H9 (cell line): ENCODE data around the gene CCDC187. TPM values are rescaled to one million over a fixed set of nuclear protein-coding genes. Genes with fewer than 3 reads are reported as not detected.

ENCODE experiments used
- DNase-seq: peaks from one replicate; pipeline ENCODE4 v3.0.0-alpha.2; 2017
- H2AFZ ChIP-seq: one replicate; pipeline ENCODE4 v1.6.1; 2013; ENCODE audit warnings: mild to moderate bottlenecking, low read length, control low read depth, moderate library complexity
- H2AK5ac ChIP-seq: 2 replicates; pipeline ENCODE4 v1.6.1; 2013; ENCODE audit warnings: low read length, control low read depth, mixed read lengths; ENCODE audit not compliant: insufficient read length
- H2BK120ac ChIP-seq: one replicate; pipeline ENCODE4 v1.6.1; 2013; ENCODE audit warnings: low read depth, mild to moderate bottlenecking, low read length, control low read depth, inconsistent platforms; ENCODE audit not compliant: poor library complexity, severe bottlenecking
- H2BK12ac ChIP-seq: 2 replicates; pipeline ENCODE4 v1.6.1; 2013; ENCODE audit warnings: low read length, control low read depth, mixed read lengths, low read depth; ENCODE audit not compliant: insufficient read length
- H2BK15ac ChIP-seq: 2 replicates; pipeline ENCODE4 v1.6.1; 2013; ENCODE audit warnings: low read depth, low read length, control low read depth
- H2BK20ac ChIP-seq: one replicate; pipeline ENCODE4 v1.6.1; 2013; ENCODE audit warnings: low read depth, mild to moderate bottlenecking, low read length, control low read depth, inconsistent platforms; ENCODE audit not compliant: poor library complexity, severe bottlenecking
- H2BK5ac ChIP-seq: 2 replicates; pipeline ENCODE4 v1.6.1; 2013; ENCODE audit warnings: low read length, control low read depth, mixed read lengths; ENCODE audit not compliant: insufficient read length
- H3K14ac ChIP-seq: 2 replicates; pipeline ENCODE4 v1.6.1; 2013; ENCODE audit warnings: low read length, control low read depth; ENCODE audit not compliant: insufficient read depth
- H3K18ac ChIP-seq: 2 replicates; pipeline ENCODE4 v1.6.1; 2013; ENCODE audit warnings: low read depth, mild to moderate bottlenecking, mixed read lengths, low read length, control low read depth; ENCODE audit not compliant: insufficient read length
- H3K23ac ChIP-seq: 2 replicates; pipeline ENCODE4 v1.6.1; 2013; ENCODE audit warnings: low read length, control low read depth, mixed read lengths, low read depth; ENCODE audit not compliant: insufficient read length
- H3K23me2 ChIP-seq: 2 replicates; pipeline ENCODE4 v1.6.1; 2013; ENCODE audit warnings: low read depth, mild to moderate bottlenecking, mixed read lengths, low read length, control low read depth; ENCODE audit not compliant: insufficient read length, poor library complexity, severe bottlenecking
- H3K27ac ChIP-seq: 2 replicates; pipeline ENCODE4 v1.5.1; 2013; ENCODE audit warnings: low read length, control low read depth, mixed read lengths, low read depth; ENCODE audit not compliant: insufficient read length
- H3K27me3 ChIP-seq: 2 replicates; pipeline ENCODE4 v1.6.1; 2013; ENCODE audit warnings: low read length, control low read depth, inconsistent platforms; ENCODE audit not compliant: insufficient read depth
- H3K4ac ChIP-seq: 2 replicates; pipeline ENCODE4 v1.6.1; 2013; ENCODE audit warnings: low read depth, mild to moderate bottlenecking, control low read depth, inconsistent platforms, low read length, moderate library complexity
- H3K4me1 ChIP-seq: 2 replicates; pipeline ENCODE4 v1.6.1; 2013; ENCODE audit warnings: low read length, control low read depth, inconsistent platforms; ENCODE audit not compliant: insufficient read depth
- H3K4me2 ChIP-seq: 2 replicates; pipeline ENCODE4 v1.6.1; 2013; ENCODE audit warnings: low read length, control low read depth, mixed read lengths; ENCODE audit not compliant: insufficient read length, insufficient read depth
- H3K56ac ChIP-seq: 2 replicates; pipeline ENCODE4 v1.6.1; 2013; ENCODE audit warnings: low read depth, mild to moderate bottlenecking, mixed read lengths, low read length, control low read depth; ENCODE audit not compliant: insufficient read length
- H3K79me1 ChIP-seq: 2 replicates; pipeline ENCODE4 v1.6.1; 2013; ENCODE audit warnings: low read depth, mild to moderate bottlenecking, moderate library complexity, low read length, control low read depth, inconsistent platforms; ENCODE audit not compliant: insufficient read depth, poor library complexity, severe bottlenecking
- H3K79me2 ChIP-seq: 2 replicates; pipeline ENCODE4 v1.6.1; 2013; ENCODE audit warnings: low read length, control low read depth, inconsistent platforms; ENCODE audit not compliant: insufficient read depth
- H3K9ac ChIP-seq: 2 replicates; pipeline ENCODE4 v1.6.1; 2013; ENCODE audit warnings: low read length, control low read depth, mixed read lengths; ENCODE audit not compliant: insufficient read length; ENCODE audit errors: extremely low read depth
- H3K9me3 ChIP-seq: one replicate; pipeline ENCODE4 v1.6.1; 2013; ENCODE audit warnings: low read depth, low read length, inconsistent platforms; ENCODE audit not compliant: control insufficient read depth
- H3T11ph ChIP-seq: one replicate; pipeline ENCODE4 v1.6.1; 2013; ENCODE audit warnings: mild to moderate bottlenecking, low read length, control low read depth, inconsistent platforms
- H4K20me1 ChIP-seq: one replicate; pipeline ENCODE4 v1.6.1; 2013; ENCODE audit not compliant: control insufficient read depth, insufficient read length, insufficient read depth
- H4K5ac ChIP-seq: 2 replicates; pipeline ENCODE4 v1.6.1; 2013; ENCODE audit warnings: low read depth, mild to moderate bottlenecking, mixed read lengths, low read length, control low read depth; ENCODE audit not compliant: insufficient read length
- H4K8ac ChIP-seq: replicated peaks from 2 replicates; pipeline ENCODE4 v1.6.1; 2013; ENCODE audit warnings: low read length, control low read depth, mixed read lengths, low read depth; ENCODE audit not compliant: insufficient read length
- H4K91ac ChIP-seq: 2 replicates; pipeline ENCODE4 v1.6.1; 2013; ENCODE audit warnings: low read depth, mild to moderate bottlenecking, moderate library complexity, mixed read lengths, low read length, control low read depth; ENCODE audit not compliant: insufficient read length
- H3K27ac Mint-ChIP-seq, 3 experiments: 2 replicates in 2 of 3; 3 replicates in 1 of 3; pipeline ENCODE4 v1.8.0; 2020 to 2021; ENCODE audit warnings: mixed read lengths in 3 of 3, mild to moderate bottlenecking in 1 of 3, moderate library complexity in 1 of 3
- H3K27me3 Mint-ChIP-seq: 2 replicates; pipeline ENCODE4 v1.8.0; 2021; ENCODE audit warnings: low read depth, mild to moderate bottlenecking, moderate library complexity, mixed read lengths
- H3K36me3 Mint-ChIP-seq, 3 experiments: 2 replicates in 2 of 3; 3 replicates in 1 of 3; pipeline ENCODE4 v1.8.0; 2020 to 2021; ENCODE audit warnings: low read depth in 3 of 3, mixed read lengths in 3 of 3; ENCODE audit not compliant: insufficient read depth in 1 of 3
- H3K4me1 Mint-ChIP-seq, 2 experiments: 2 replicates each; pipeline ENCODE4 v1.8.0; 2020; ENCODE audit warnings: mixed read lengths in 2 of 2
- H3K4me3 Mint-ChIP-seq, 2 experiments: 2 replicates in 1 of 2; 3 replicates in 1 of 2; pipeline ENCODE4 v1.8.0; 2020 to 2021; ENCODE audit warnings: mild to moderate bottlenecking in 2 of 2, mixed read lengths in 2 of 2, moderate library complexity in 1 of 2
- H3K9me3 Mint-ChIP-seq, 2 experiments: 2 replicates in 1 of 2; 3 replicates in 1 of 2; pipeline ENCODE4 v1.8.0; 2020; ENCODE audit warnings: mild to moderate bottlenecking in 2 of 2, mixed read lengths in 2 of 2, moderate library complexity in 1 of 2
- CTCF ChIP-seq: fragments of 200-600 bp; sonication (generic); conservative IDR thresholded peaks from 3 replicates; pipeline ENCODE4 v1.8.0; 2021; ENCODE audit warnings: antibody characterized with exemption, mild to moderate bottlenecking
- WGBS: extraction: QIAGEN DNeasy Blood & Tissue Kit; methylation state at CpG from one replicate; pipeline ENCODE4 v1.1.7; 2013; ENCODE audit warnings: missing lambda C conversion rate, low lambda C conversion rate, mixed read lengths; ENCODE audit not compliant: insufficient read length; ENCODE audit errors: extremely low coverage; 5-methylcytosine and 5-hydroxymethylcytosine counted together
- total RNA-seq: library from RNA; stranded (reverse); gene quantifications from 2 replicates; pipeline ENCODE4 v1.2.1, GENCODE V29; 2021

Gene CCDC187
- total RNA-seq, 1 experiment from 2014 or later: 0.07 TPM

GRCh38 chr9:136247551-136247916, 56.4 kb downstream of the CCDC187 start:
- Mint-ChIP-seq H3K27ac (peak overlapping the region in 1 of 3 experiments; percentile 56; a peak in 1 of 7 replicates), H3K36me3 (peaks cover 0 to 5% (median 0%) of the 10 kb centered on the region in 3 experiments; a peak in 1 of 7 replicates), H3K4me1 (peaks cover 34 to 54% of the 10 kb centered on the region in 2 experiments), H3K27me3 (peaks cover 18% of the 10 kb centered on the region), H3K4me3 (peak overlapping the region in 1 of 2 experiments; percentile 53; a peak in 2 of 5 replicates), H3K9me3 (no peaks in the 10 kb centered on the region; a peak in 1 of 5 replicates)
- Histone ChIP-seq H3K23ac (no peak overlapping the region), H4K91ac (no peak overlapping the region), H2AK5ac (no peak overlapping the region), H3K23me2 (peaks cover 5% of the 10 kb centered on the region), H3K27me3 (no peaks in the 10 kb centered on the region), H4K8ac (no peak overlapping the region), H3K18ac (no peak overlapping the region), H3K79me1 (no peaks in the 10 kb centered on the region), H4K20me1 (peaks cover 6% of the 10 kb centered on the region), H3K27ac (no peak overlapping the region), H3K79me2 (peaks cover 6% of the 10 kb centered on the region; the same call in 1 of the 2 replicates), H3T11ph (no peak overlapping the region), H2AFZ (no peak overlapping the region), H3K14ac (no peak overlapping the region), H2BK5ac (no peak overlapping the region), H3K4me2 (no peak overlapping the region), H2BK20ac (no peak overlapping the region), H4K5ac (no peak overlapping the region), H3K4ac (no peak overlapping the region), H2BK12ac (no peak overlapping the region), H3K9ac (no peak overlapping the region), H3K9me3 (no peaks in the 10 kb centered on the region), H3K4me1 (peaks cover 9% of the 10 kb centered on the region), H3K56ac (no peak overlapping the region), H2BK120ac (no peak overlapping the region), H2BK15ac (no peak overlapping the region)
- TF ChIP-seq CTCF: no peak
- no peak for DNase-seq
- WGBS: no CpG with 5 or more reads among the region's 9 CpGs
